HepG2 (cell line): ENCODE data around the gene ADGRF1. TPM values are rescaled to one million over a fixed set of nuclear protein-coding genes. Genes with fewer than 3 reads are reported as not detected.

Experiments
- ARID2 ChIP-seq: sonication (generic); formaldehyde crosslinking; IDR thresholded peaks from 2 replicates; pipeline ENCODE4 v1.8.1; 2022; ENCODE audit warnings: mild to moderate bottlenecking, missing genetic modification reagents, borderline replicate concordance
- TCF7 ChIP-seq: sonication (generic); IDR thresholded peaks from 2 replicates; pipeline ENCODE4 v1.6.1; 2016; ENCODE audit warnings: antibody characterized with exemption, low read depth
- TEAD3 ChIP-seq: optimal IDR thresholded peaks from 2 replicates; pipeline ENCODE3; 2016; ENCODE audit warnings: borderline replicate concordance
- ZMYM4 ChIP-seq: sonication (generic); formaldehyde crosslinking; IDR thresholded peaks from 2 replicates; pipeline ENCODE4 v1.8.1; 2023; ENCODE audit warnings: mild to moderate bottlenecking, missing genetic modification reagents
- polyA plus RNA-seq, 8 experiments: library from polyadenylated mRNA; depleted of rRNA in 3 of 8; stranded (reverse) in 7 of 8; unstranded in 1 of 8; fragments of >200 nt; fragmentation: Illumina TruSeq in 4 of 8; extraction: Trizol in 4 of 8; gene quantifications; 2 replicates each; pipeline versions ENCODE4 v1.2.1 to v1.2.3, GENCODE V29; 2011 to 2016; ENCODE audit warnings: low read depth in 4 of 8, missing spikeins in 1 of 8, mixed read lengths in 1 of 8; ENCODE audit not compliant: insufficient read depth in 1 of 8
- total RNA-seq, 5 experiments: library from RNA; depleted of rRNA; stranded (reverse); fragments of >200 nt; fragmentation: Illumina TruSeq; extraction: Trizol; gene quantifications; 2 replicates each; pipeline ENCODE4 v1.2.3, GENCODE V29; 2016; ENCODE audit warnings: low read depth in 1 of 5
- TF ChIP-seq, protein P1 (sequence below): IDR thresholded peaks from 2 replicates; pipeline ENCODE4 v1.6.1; 2018; ENCODE audit warnings: missing genetic modification reagents
- TF ChIP-seq, protein P2 (sequence below): sonication (generic); formaldehyde crosslinking; IDR thresholded peaks from 2 replicates; pipeline ENCODE4 v1.4.0; 2020; ENCODE audit warnings: missing genetic modification reagents
- TF ChIP-seq, protein P3 (sequence below): sonication (generic); formaldehyde crosslinking; IDR thresholded peaks from 2 replicates; pipeline ENCODE4 v1.5.0; 2020; ENCODE audit warnings: missing genetic modification reagents
- TF ChIP-seq, protein P4 (sequence below): sonication (generic); formaldehyde crosslinking; IDR thresholded peaks from 2 replicates; pipeline ENCODE4 v1.4.0; 2020; ENCODE audit warnings: missing genetic modification reagents, low read depth, mild to moderate bottlenecking, borderline replicate concordance

The ADGRF1 gene
- total and polyA plus RNA-seq, 2 of the 13 experiments (the other 11 are each of a cell fraction or from before 2014, with no cell fraction given): not detected

DNA sequence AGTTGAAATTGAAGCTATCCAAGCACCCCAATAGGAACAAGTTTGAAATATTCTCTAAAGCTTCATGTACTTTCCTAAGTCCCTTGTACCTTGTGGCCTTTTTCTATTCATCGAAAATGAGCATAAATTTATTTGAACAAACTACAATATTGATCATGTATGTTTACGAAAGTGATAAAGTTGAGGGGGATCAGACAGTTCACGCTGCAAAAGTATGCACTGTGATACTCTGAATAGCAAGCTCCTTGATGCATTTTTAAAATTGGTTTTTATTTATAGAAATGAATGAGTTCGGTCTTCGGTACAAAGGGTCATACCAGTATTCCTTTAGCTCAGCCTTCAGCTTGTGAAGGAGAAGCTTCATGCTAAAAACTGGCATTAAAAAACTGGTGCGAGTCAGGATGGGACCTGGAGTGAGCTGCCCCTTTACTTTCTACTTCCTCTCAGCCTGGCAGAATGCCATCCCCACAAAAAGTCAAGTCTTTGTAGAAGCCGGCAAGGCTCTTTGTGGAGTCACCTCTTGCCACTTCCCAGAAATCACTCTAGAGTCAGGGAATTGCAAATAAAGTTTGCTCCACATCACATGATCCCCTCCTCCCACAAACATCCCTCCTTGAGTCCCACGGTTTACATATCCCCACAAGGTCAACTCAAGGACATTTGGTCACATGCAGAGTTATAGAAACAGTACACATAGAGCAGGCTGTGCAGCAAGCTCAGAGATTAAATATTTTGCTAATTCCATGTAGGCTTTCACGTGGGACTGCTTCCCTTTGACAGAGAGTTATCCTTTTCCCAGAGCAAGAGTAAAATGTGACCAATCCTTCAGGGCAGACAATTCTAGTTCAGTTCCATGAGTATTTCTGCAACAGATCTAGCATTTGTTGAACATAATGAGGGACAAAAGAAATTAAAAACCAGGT lies 34.6 kb upstream of the ADGRF1 start (continued):
- TF ChIP-seq, protein P1, sequence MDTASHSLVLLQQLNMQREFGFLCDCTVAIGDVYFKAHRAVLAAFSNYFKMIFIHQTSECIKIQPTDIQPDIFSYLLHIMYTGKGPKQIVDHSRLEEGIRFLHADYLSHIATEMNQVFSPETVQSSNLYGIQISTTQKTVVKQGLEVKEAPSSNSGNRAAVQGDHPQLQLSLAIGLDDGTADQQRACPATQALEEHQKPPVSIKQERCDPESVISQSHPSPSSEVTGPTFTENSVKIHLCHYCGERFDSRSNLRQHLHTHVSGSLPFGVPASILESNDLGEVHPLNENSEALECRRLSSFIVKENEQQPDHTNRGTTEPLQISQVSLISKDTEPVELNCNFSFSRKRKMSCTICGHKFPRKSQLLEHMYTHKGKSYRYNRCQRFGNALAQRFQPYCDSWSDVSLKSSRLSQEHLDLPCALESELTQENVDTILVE (CRISPR knock-in tag): peak; percentile 84
- TF ChIP-seq, protein P2, sequence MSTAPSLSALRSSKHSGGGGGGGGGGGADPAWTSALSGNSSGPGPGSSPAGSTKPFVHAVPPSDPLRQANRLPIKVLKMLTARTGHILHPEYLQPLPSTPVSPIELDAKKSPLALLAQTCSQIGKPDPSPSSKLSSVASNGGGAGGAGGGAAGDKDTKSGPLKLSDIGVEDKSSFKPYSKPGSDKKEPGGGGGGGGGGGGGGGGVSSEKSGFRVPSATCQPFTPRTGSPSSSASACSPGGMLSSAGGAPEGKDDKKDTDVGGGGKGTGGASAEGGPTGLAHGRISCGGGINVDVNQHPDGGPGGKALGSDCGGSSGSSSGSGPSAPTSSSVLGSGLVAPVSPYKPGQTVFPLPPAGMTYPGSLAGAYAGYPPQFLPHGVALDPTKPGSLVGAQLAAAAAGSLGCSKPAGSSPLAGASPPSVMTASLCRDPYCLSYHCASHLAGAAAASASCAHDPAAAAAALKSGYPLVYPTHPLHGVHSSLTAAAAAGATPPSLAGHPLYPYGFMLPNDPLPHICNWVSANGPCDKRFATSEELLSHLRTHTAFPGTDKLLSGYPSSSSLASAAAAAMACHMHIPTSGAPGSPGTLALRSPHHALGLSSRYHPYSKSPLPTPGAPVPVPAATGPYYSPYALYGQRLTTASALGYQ (CRISPR knock-in tag): peak; percentile 89; the same call in 1 of the 2 replicates
- TF ChIP-seq, protein P3, sequence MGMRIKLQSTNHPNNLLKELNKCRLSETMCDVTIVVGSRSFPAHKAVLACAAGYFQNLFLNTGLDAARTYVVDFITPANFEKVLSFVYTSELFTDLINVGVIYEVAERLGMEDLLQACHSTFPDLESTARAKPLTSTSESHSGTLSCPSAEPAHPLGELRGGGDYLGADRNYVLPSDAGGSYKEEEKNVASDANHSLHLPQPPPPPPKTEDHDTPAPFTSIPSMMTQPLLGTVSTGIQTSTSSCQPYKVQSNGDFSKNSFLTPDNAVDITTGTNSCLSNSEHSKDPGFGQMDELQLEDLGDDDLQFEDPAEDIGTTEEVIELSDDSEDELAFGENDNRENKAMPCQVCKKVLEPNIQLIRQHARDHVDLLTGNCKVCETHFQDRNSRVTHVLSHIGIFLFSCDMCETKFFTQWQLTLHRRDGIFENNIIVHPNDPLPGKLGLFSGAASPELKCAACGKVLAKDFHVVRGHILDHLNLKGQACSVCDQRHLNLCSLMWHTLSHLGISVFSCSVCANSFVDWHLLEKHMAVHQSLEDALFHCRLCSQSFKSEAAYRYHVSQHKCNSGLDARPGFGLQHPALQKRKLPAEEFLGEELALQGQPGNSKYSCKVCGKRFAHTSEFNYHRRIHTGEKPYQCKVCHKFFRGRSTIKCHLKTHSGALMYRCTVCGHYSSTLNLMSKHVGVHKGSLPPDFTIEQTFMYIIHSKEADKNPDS: peak; percentile 16; the same call in 1 of the 2 replicates
- TF ChIP-seq, protein P4, sequence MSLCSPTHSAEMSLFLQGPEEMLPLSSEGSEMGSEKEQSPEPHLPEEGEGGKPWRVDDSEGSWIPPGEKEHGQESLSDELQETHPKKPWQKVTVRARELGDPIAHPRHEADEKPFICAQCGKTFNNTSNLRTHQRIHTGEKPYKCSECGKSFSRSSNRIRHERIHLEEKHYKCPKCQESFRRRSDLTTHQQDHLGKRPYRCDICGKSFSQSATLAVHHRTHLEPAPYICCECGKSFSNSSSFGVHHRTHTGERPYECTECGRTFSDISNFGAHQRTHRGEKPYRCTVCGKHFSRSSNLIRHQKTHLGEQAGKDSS (CRISPR knock-in tag): no peak; the same call in 1 of the 2 replicates
- TF ChIP-seq TCF7: peak; percentile 98
- TF ChIP-seq TEAD3: peak; percentile 95
- peak; percentile 89 for TF ChIP-seq ZMYM4 (CRISPR knock-in tag)
- peak; percentile 51; the same call in 1 of the 2 replicates for TF ChIP-seq ARID2
